GM19452 (cell line): ENCODE measurements around the gene RIMBP3B.
"Not testable (repeated sequence)": the region's sequence is repeated elsewhere in the genome, so short reads cannot be mapped to it uniquely, and the experiment has no call there.

Experiments used
- ATAC-seq: cut with Tn5 transposase; IDR thresholded peaks from one replicate; pipeline ENCODE4 v1.9.1; 2021; ENCODE audit not compliant: unreplicated experiment

Gene RIMBP3B, protein sequence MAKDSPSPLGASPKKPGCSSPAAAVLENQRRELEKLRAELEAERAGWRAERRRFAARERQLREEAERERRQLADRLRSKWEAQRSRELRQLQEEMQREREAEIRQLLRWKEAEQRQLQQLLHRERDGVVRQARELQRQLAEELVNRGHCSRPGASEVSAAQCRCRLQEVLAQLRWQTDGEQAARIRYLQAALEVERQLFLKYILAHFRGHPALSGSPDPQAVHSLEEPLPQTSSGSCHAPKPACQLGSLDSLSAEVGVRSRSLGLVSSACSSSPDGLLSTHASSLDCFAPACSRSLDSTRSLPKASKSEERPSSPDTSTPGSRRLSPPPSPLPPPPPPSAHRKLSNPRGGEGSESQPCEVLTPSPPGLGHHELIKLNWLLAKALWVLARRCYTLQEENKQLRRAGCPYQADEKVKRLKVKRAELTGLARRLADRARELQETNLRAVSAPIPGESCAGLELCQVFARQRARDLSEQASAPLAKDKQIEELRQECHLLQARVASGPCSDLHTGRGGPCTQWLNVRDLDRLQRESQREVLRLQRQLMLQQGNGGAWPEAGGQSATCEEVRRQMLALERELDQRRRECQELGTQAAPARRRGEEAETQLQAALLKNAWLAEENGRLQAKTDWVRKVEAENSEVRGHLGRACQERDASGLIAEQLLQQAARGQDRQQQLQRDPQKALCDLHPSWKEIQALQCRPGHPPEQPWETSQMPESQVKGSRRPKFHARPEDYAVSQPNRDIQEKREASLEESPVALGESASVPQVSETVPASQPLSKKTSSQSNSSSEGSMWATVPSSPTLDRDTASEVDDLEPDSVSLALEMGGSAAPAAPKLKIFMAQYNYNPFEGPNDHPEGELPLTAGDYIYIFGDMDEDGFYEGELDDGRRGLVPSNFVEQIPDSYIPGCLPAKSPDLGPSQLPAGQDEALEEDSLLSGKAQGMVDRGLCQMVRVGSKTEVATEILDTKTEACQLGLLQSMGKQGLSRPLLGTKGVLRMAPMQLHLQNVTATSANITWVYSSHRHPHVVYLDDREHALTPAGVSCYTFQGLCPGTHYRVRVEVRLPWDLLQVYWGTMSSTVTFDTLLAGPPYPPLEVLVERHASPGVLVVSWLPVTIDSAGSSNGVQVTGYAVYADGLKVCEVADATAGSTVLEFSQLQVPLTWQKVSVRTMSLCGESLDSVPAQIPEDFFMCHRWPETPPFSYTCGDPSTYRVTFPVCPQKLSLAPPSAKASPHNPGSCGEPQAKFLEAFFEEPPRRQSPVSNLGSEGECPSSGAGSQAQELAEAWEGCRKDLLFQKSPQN (N-terminal part only)

DNA sequence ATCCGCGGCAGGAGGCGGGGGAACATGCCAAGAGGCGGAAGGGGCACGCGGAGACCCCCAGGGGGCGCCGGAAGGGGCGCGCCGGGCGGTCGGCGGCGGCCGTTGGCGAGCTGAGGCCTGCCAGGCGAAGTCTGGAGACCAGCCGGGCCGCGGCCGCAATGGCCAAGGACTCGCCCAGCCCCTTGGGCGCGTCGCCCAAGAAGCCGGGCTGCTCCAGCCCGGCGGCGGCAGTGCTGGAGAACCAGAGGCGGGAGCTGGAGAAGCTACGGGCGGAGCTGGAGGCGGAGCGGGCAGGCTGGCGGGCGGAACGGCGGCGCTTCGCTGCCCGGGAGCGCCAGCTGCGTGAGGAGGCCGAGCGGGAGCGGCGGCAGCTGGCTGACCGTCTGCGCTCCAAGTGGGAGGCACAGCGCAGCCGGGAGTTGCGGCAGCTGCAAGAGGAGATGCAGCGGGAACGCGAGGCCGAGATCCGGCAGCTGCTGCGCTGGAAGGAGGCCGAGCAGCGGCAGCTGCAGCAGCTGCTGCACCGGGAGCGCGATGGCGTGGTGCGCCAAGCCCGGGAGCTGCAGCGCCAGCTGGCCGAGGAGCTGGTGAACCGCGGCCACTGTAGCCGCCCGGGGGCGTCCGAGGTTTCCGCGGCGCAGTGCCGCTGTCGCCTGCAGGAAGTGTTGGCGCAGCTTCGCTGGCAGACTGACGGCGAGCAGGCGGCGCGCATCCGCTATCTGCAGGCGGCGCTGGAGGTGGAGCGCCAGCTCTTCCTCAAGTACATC is at the start of gene RIMBP3B:
Gene RIMBP3B, plus strand, starts transcription at position 51 of the 767 bp plus-strand sequence. Its CDS starts 108 bp downstream, at position 159.
- not testable (repeated sequence) for ATAC-seq

DNA sequence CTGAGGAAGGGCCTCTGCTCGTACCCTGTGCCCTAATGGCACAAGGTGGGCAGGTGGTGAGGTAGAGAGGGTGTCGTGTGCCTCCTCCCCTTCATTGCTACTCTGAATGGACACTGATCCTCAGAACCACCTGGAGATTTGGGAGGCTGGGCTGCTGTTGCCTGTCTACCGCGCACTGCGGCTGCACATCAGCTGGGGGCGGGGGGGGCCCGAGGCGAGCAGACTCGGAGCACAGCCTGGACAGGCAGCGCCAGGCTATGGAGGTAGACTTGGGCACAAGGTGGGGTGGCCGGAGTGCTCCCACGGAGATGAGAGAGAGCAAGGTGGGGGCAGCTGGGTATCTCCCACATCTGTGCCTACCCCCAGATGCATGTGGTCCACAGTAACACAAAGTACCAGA is 26.0 kb upstream of the RIMBP3B start:
- not testable (repeated sequence) for ATAC-seq

DNA sequence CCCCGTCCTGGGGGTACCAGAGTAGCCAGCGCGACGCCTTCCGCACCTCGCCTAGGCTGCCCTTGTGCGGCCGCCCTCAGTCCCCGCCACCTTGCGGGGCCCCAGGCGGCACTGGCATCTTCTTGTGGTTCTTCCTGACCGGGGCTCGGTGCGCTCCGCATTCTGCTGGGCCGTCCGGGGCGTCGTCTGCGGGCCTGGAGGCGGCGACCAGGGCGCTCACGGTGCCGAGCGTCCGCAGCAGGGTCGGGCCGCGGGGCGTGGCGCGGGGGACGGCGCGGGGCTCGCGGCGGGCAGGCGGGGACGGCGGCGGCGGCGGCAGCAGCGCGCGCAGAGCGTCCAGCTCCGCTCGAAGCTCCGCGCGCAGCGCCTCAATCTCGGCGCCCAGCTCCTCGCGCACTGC is 23.0 kb upstream of the RIMBP3B start:
- ATAC-seq, result not testable (repeated sequence)

DNA sequence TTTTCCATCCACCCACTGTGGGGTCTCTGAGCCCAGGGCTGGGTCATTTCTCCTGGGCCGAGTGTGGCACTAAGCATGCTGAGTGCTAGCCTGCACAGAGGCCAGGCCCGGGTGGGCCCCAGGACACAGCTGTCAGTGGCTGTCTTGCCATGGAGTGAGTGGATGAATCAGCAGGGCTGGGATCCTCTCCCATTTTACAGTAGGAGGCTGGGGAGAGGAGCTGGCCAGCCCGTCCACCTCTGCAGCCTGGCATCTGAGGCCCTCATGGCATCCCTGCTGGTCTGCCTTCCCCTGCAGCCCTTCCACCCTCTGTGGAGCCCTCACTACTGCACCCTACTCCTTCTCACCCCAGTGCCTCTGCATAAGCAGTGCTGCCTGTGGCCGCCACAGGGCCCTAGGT is 21.1 kb upstream of the RIMBP3B start:
- ATAC-seq, result not testable (repeated sequence)

DNA sequence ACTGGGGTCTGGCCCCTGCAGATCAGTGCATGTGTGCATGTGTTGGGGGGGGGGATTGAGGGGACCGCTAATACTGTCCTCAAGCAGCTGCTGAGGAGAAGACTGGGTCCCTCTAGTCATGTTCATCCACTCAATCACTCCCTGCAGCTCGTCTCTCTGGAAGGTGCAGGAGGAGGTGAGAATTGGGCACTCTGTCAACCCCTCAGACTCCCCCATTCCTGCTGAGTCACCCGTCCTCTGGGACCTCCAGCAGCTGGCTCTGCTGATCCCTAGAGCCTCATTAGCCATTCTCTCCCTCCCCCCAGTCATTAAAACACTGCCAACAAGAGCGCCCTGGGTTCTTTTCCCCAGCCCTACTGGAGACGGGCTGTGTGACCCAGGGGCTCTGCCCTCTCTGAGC is 20.5 kb upstream of the RIMBP3B start:
- not testable (repeated sequence) for ATAC-seq

DNA sequence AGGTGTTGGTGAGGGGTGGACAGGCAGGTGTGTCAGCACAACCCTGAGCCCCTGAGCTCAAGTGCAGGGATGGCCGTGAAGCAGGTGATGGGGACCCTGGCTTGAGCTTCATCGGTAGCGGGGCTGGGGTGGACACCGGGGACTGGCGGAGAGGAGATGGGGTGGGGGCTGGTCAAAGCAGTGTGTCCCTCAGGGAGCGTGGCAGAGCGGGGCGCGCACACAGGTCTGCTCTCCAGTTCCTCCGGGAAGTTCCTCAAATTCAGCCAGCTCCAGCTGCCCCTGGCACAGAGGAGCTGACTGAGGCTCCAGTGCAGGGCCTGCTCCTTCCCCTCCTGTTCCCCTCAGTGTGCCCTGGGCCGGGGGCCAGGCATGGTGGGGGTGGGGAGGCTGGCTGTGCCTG is 19.7 kb upstream of the RIMBP3B start:
- ATAC-seq, result not testable (repeated sequence)

DNA sequence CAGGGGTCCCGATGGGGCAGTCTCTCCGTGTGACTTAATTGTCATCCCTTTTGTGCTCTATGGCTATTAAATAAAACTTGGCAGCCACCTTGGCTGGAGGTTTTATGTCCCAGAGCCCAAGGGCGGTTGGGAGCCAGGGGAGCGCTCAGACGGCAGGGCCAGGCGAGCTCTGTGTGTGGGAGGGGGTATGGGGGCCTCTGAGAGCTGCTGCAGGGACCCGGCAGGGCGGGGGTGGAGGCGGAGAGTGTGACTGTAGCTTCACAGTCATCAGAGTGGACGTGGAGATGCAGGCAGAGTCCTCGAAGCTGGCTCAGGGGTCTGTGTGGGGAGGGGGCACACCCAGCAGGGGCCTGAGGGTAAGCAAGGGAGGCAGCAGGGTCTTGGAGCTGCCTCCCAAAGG is 19.2 kb upstream of the RIMBP3B start:
- not testable (repeated sequence) for ATAC-seq

DNA sequence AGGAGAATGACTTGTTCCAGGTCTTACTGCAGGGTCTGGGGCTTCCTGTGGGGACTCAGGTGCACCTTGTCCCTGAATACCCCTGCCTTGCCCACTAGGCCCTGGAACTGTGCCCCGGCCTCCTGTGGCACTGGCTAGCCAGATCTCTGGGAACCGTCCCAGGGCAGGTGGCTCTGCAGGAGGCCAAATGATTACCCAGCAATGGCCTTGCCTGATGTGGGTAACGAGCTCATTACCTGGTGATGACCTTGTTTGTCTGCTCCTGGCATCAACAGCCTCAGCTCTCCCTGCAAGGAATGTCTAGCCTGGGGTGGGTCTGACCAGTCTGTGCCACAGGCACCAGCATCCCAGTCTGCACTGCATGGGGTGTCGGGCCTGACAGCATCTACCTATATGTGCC is 18.2 kb upstream of the RIMBP3B start:
- ATAC-seq, result not testable (repeated sequence)

DNA sequence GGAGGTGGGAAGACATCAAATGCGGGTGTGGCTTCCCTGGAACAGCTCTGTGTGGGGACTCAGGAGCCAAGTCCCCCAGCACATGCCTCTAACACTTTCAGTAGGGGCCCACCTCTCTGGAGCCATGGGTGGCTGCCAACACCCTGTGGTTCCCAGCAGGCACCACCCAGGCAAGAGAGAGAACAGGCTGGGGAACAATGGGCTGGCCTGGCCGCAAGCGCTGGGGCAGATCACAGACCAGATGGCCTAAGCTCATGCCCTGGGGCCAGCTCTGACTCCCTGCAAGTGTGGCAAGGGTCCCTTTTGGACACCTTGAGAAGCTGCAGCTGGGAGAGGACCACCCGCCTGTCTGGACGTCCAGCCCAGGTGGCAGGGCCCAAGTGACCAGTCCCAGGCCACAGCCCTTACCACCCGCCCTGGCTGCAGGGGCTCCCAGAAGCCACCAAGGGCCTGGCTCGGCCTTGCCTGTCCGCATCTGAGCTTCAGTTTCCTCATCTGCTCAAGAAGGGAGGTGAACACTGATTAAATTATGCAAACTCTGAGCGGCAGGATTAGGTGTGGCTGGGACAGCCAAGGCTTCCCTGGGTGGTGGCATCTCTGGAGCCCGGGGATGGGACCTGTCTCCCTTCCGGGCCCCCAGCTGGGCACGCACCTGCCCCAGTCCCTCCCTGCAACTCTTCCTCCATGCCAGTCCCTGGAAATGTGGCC is 14.8 kb upstream of the RIMBP3B start:
- not testable (repeated sequence) for ATAC-seq

DNA sequence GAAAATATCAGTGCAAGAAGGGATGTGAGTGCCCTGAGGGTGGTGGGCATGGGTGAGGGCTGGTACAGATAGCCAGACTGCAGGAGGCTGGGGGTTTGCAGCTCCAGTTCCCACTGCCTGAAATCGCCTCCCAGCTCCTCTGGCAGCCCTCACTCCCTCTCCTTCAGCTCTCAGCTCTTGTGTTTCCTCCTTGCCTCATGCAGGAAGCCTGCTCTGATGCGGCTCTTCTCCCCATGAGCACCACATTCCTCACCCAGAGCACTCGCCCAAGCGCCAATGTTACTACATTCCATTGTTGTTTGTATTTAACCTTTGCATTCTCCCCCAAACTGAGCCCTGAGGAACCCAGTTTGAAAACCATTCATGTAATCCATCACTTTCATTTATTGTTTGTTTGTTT is 7.7 kb upstream of the RIMBP3B start:
- not testable (repeated sequence) for ATAC-seq

DNA sequence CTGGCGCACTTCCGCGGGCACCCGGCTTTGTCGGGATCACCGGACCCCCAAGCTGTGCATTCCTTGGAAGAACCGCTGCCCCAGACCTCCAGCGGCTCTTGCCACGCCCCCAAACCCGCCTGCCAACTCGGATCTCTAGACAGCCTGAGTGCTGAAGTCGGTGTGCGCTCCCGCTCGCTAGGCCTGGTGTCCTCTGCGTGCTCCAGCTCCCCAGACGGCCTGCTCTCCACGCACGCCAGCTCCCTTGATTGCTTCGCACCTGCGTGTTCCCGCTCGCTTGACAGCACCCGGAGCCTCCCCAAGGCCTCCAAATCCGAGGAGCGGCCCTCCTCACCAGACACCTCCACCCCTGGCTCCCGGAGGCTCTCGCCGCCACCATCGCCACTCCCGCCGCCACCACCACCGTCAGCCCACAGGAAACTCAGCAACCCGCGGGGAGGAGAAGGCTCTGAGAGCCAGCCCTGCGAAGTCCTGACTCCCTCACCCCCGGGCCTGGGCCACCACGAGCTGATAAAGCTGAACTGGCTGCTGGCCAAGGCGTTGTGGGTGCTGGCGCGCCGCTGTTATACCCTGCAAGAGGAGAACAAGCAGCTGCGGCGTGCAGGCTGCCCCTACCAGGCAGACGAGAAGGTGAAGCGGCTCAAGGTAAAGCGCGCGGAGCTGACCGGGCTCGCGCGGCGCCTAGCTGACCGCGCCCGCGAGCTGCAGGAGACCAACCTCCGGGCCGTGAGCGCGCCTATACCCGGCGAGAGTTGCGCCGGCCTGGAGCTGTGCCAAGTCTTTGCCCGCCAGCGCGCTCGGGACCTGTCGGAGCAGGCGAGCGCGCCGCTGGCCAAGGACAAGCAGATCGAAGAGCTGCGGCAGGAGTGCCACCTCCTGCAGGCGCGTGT is 1.2 kb downstream of the RIMBP3B start:
- ATAC-seq, result not testable (repeated sequence)

DNA sequence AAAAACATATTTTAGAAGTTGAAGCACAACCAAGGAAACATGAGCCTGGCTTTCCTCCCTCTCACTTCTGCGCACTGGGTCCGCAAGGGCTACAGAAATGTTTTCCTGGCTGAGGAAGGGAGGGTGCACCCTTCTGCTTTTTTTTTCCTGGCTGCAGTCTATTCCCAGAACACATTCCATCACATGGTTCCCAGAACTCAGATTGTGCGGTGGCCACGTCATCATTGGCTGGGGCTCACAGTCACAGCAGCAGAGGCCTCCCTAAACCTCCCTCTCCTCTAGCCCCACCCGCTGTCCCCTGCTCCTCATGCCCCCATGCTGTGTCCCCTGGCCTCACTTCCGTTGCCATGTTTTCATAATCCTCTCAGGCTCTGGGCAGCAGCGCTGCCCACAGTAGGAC is 5.9 kb downstream of the RIMBP3B start:
- not testable (repeated sequence) for ATAC-seq

DNA sequence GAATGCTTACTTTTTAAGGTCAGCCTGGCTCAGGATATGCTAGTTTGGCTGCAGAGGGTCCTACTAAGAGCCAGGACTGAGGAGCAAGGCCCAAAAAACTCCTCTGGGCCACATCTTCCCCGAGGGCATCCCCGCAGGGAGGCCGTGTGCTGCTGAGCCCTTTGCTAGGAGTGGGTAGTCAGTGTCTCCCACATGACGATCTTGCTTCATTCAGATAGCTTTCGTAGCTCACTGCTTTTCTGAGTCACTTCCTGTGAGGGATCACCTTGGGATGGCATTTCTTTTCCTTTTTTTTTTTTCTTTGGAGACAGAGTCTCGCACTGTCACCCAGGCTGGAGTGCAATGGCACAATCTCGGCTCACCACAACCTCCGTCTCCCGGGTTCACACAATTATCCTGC is 6.5 kb downstream of the RIMBP3B start:
- ATAC-seq, result not testable (repeated sequence)

DNA sequence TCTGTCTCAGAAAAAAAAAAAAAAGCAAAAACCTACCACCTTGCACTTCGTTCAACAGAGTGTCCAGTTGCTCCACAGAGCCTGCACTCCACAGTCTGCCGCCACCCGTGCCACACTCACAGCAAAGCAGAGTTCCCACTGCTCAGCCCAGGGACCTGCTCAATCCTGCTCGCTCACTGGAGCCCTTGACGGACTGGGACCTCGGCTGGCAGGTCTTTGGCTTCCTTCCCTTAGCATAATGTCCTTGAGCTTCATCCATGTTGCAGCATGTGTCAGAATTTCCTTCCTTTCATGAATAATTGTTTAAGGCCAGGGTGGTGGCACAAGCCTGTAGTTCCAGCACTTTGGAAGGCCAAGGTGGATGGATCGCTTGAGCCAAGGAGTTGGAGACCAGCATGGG is 11.1 kb downstream of the RIMBP3B start:
- ATAC-seq, result not testable (repeated sequence)

DNA sequence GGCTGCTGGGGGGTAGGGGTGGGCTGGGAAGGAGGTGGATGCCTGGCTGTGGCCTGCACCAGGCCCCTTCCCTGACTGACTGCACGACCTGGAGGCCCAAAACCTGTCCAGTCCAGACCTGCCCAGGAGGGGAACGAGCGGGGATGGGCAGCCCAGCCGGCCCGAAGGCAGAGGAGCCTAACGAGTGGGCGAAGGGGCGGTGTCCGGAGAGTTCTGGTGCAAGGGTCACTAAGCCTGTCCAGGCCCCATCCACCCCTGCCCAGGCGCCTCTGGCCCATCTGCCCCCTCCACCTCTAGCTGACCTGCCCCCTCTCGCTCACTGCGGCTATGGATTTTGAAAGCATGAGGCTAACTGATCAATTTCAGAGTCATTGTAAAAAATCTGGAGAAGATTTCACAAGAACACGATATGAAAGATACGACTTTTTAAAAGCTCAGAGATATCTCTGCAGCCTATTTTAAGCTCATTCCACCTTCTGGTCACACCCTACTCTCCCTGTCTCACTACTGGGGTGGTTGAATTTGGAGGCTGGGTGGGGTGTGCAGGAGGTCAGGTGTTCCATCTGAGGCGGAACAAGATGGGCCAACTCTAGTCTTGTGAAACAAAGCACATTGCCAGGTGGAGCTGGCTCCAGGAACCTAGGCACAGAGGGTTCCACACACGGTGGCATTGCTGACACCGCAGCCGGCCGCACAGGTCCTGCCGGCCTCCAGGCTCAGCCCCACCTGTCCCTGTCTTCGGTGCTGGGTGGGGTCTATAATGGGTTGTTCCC is 17.8 kb downstream of the RIMBP3B start:
- not testable (repeated sequence) for ATAC-seq

DNA sequence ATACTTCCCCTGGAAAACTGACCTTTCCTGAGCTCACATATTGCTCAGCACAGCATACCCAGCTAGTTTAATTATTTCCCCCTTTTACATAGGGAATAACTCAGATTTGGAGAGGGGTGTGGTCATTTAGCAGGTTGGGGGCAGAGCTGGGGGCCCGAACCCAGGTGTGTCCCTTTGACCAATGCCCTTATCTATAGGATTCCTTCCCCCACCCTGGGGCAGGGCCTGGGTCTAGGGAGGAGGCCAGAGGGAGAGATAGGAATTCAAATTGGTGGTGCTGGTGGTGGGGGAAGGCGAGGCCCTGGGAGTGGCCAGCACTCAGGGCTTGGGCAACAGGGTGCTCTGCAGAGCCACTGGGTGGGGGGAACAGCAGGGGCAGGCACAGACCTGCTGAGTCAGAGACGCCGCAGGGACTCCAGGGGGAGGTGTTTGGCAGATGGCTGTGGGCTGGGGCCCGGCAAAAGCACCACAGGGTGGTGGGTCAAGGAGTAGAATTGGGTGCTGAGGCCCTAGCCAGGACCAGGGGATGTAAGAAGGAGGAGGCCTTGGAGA is 19.3 kb downstream of the RIMBP3B start:
- ATAC-seq, result not testable (repeated sequence)

DNA sequence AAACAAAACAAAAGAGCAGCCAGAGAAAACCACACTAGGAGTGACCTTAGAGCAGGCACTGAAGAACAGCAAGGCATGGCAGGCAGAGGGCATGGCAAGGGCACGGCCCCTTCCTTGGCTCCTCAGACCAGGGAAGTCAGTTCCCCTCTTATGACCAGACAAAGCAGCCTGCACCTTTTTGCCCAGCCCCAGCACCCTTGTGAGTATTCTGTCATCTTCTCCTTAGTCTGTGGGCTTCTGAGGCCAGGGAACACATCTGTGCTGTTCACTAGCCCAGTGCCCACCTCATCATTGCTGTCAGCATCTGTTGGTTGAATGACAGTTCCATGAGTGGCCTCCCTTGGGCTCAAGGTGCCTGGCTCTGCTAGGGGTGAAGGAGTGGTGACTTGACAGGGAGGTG is 23.6 kb downstream of the RIMBP3B start:
- not testable (repeated sequence) for ATAC-seq
